ENCODE measurements around the gene LPCAT2.

Gene LPCAT2

DNA sequence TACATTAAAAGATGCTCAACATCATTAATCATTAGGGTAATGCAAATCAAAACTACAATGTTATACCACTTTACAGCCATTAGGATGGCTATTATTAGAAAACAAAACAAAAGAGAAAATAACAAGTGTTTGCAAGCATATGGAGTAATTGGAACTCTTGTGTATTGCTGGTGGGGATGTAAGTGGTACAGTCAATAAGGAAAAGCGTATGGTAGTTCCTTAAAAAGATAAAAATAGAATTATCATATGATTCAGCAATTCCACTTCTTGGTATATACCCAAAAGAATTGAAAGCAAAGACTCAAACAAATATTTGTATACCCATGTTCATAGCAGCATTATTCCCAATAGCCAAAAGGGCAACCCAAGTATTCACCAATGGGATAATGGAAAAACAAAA lies 56.2 kb downstream of the LPCAT2 start:
- TF ChIP-seq, protein P1, sequence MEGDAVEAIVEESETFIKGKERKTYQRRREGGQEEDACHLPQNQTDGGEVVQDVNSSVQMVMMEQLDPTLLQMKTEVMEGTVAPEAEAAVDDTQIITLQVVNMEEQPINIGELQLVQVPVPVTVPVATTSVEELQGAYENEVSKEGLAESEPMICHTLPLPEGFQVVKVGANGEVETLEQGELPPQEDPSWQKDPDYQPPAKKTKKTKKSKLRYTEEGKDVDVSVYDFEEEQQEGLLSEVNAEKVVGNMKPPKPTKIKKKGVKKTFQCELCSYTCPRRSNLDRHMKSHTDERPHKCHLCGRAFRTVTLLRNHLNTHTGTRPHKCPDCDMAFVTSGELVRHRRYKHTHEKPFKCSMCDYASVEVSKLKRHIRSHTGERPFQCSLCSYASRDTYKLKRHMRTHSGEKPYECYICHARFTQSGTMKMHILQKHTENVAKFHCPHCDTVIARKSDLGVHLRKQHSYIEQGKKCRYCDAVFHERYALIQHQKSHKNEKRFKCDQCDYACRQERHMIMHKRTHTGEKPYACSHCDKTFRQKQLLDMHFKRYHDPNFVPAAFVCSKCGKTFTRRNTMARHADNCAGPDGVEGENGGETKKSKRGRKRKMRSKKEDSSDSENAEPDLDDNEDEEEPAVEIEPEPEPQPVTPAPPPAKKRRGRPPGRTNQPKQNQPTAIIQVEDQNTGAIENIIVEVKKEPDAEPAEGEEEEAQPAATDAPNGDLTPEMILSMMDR (IDR thresholded peaks at IDR 0.05) = no peak
- no peak overlapping the region for H2AFZ ChIP-seq
- H3K4me1 ChIP-seq = no peaks in the 10 kb centered on the region
- no peak overlapping the region for H3K9ac ChIP-seq
- H3K27ac ChIP-seq = no peak overlapping the region
- no peak overlapping the region for H3K4me3 ChIP-seq (ENCODE audit: low read depth, low read length)
- no peaks in the 10 kb centered on the region for H3K79me2 ChIP-seq
- no peaks in the 10 kb centered on the region for H3K9me3 ChIP-seq (ENCODE audit: control insufficient read depth, low read length)
- H3K4me2 ChIP-seq (ENCODE audit: low read length) = no peak overlapping the region
- no peaks in the 10 kb centered on the region for H3K36me3 ChIP-seq (ENCODE audit: control insufficient read depth, insufficient read depth, low read length)
- H3K27me3 ChIP-seq (ENCODE audit: control insufficient read depth, insufficient read depth, low read length) = no peaks in the 10 kb centered on the region

DNA sequence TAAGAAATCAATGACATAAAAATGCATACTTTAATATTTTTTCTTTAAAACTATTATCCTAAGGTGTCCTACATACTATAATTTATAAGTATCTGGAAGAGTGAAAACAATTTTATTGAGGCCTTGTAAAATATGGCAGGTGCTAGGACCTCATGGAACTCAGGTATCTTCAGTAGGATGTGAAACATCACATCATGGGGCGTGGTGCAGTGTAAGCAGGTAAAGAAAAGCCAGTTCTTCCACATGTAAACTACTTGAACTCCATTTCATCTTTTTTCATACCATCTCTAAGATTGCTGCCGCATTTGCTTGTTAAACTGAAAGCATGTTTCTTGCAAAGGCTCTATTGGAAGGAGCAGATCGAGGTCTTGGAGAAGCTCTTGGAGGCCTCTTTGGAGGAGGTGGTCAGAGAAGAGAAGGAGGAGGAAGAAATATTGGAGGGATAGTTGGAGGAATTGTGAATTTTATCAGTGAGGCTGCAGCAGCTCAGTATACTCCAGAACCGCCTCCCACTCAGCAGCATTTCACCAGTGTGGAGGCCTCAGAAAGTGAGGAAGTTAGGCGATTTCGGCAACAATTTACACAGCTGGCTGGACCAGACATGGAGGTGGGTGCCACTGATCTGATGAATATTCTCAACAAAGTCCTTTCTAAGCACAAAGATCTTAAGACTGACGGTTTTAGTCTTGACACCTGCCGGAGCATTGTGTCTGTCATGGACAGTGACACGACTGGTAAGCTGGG lies 57.7 kb downstream of the LPCAT2 start, which contains the start of gene CAPNS2:
CAPNS2 (plus strand) TSS at position 253 of the 744 bp plus-strand sequence; CDS start at position 326, 73 bp downstream.
- no peaks in the 10 kb centered on the region for H3K27me3 ChIP-seq (ENCODE audit: control insufficient read depth, insufficient read depth, low read length)
- H3K4me2 ChIP-seq (ENCODE audit: low read length) = no peak within 1 kb of the TSS
- no peak within 1 kb of the TSS for H3K4me3 ChIP-seq (ENCODE audit: low read depth, low read length)
- TF ChIP-seq, protein P1 (IDR thresholded peaks at IDR 0.05) = no peak
- H3K79me2 ChIP-seq = no peaks in the 10 kb centered on the region
- H3K9ac ChIP-seq = no peak within 1 kb of the TSS
- no peaks in the 10 kb centered on the region for H3K4me1 ChIP-seq
- no peaks in the 10 kb centered on the region for H3K36me3 ChIP-seq (ENCODE audit: control insufficient read depth, insufficient read depth, low read length)
- H3K9me3 ChIP-seq (ENCODE audit: control insufficient read depth, low read length) = no peaks in the 10 kb centered on the region
- no peak within 1 kb of the TSS for H3K27ac ChIP-seq
- no peak within 1 kb of the TSS for H2AFZ ChIP-seq

DNA sequence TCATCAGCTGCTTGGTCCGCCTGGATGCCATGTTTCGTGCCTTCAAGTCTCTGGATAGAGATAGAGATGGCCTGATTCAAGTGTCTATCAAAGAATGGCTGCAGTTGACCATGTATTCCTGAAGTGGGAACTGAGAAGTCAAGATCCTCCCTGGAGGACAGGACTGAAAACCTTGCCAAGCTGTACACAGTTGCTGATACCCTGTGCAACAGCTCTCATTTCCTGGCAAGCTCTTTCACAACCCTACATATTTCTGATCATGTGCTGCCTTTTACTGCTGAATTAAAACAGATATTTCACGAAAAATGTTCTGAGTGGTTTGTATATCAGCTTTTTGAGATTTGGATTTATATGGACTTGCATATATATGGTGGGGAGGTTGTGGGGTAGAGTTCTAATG lies 58.5 kb downstream of the LPCAT2 start:
- H3K79me2 ChIP-seq = no peaks in the 10 kb centered on the region
- no peaks in the 10 kb centered on the region for H3K36me3 ChIP-seq (ENCODE audit: control insufficient read depth, insufficient read depth, low read length)
- H3K4me2 ChIP-seq (ENCODE audit: low read length) = no peak overlapping the region
- no peaks in the 10 kb centered on the region for H3K4me1 ChIP-seq
- no peak overlapping the region for H3K9ac ChIP-seq
- no peaks in the 10 kb centered on the region for H3K9me3 ChIP-seq (ENCODE audit: control insufficient read depth, low read length)
- no peaks in the 10 kb centered on the region for H3K27me3 ChIP-seq (ENCODE audit: control insufficient read depth, insufficient read depth, low read length)
- H3K27ac ChIP-seq = no peak overlapping the region
- H3K4me3 ChIP-seq (ENCODE audit: low read depth, low read length) = no peak overlapping the region
- TF ChIP-seq, protein P1 (IDR thresholded peaks at IDR 0.05) = no peak
- no peak overlapping the region for H2AFZ ChIP-seq

DNA sequence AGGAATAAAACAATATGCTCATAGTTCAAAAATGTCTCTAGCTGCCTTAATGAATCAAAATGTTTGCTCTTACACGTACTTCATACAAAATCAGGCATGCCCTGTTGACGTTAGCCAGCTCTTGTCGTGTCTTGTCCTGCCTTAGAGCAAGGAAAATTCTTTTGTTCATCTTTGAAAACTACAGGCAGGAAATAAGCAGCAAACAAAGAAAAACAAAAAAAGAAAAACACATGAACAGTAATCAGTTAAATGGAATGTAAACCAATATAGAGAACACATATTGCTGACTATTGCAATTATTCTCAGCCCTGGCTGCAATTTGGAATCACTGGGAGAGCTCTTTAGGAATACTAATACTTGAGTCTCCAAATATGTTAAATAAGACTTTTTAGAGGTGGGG lies 59.3 kb downstream of the LPCAT2 start:
- H3K36me3 ChIP-seq (ENCODE audit: control insufficient read depth, insufficient read depth, low read length) = no peaks in the 10 kb centered on the region
- H3K79me2 ChIP-seq = no peaks in the 10 kb centered on the region
- H3K4me3 ChIP-seq (ENCODE audit: low read depth, low read length) = no peak overlapping the region
- TF ChIP-seq, protein P1 (IDR thresholded peaks at IDR 0.05) = no peak
- no peaks in the 10 kb centered on the region for H3K27me3 ChIP-seq (ENCODE audit: control insufficient read depth, insufficient read depth, low read length)
- H3K4me2 ChIP-seq (ENCODE audit: low read length) = no peak overlapping the region
- H3K9ac ChIP-seq = no peak overlapping the region
- H3K27ac ChIP-seq = no peak overlapping the region
- H2AFZ ChIP-seq = no peak overlapping the region
- no peaks in the 10 kb centered on the region for H3K9me3 ChIP-seq (ENCODE audit: control insufficient read depth, low read length)
- no peaks in the 10 kb centered on the region for H3K4me1 ChIP-seq

DNA sequence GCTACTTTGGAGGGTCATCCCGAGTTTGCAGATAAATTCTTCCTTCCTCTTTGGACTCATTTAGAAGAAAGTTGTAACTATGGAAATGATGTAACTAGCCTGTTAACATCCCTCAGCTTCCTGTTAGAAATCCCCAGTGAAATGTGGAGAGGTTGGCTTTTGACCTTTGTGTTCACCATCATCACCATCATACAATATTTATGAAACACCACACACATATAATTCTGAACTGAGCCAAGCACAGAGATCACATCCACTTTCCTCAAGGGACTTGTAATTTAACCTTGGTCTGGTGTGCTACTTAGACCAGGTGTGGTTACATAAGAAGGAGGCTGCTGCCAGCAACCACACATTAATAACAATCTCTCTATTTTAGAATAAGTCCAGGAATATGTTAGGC lies 60.2 kb downstream of the LPCAT2 start:
- Histone ChIP-seq H3K4me3 (ENCODE audit: low read depth, low read length) (no peak overlapping the region), H3K27ac (no peak overlapping the region), H3K9me3 (ENCODE audit: control insufficient read depth, low read length) (no peaks in the 10 kb centered on the region), H3K79me2 (no peaks in the 10 kb centered on the region), H3K9ac (no peak overlapping the region), H3K4me2 (ENCODE audit: low read length) (no peak overlapping the region), H3K36me3 (ENCODE audit: control insufficient read depth, insufficient read depth, low read length) (no peaks in the 10 kb centered on the region), H2AFZ (no peak overlapping the region), H3K27me3 (ENCODE audit: control insufficient read depth, insufficient read depth, low read length) (no peaks in the 10 kb centered on the region), H3K4me1 (no peaks in the 10 kb centered on the region)
- TF ChIP-seq, protein P1 (IDR thresholded peaks at IDR 0.05) = no peak
